ENCODE measurements around the gene CTXN1.

DNA sequence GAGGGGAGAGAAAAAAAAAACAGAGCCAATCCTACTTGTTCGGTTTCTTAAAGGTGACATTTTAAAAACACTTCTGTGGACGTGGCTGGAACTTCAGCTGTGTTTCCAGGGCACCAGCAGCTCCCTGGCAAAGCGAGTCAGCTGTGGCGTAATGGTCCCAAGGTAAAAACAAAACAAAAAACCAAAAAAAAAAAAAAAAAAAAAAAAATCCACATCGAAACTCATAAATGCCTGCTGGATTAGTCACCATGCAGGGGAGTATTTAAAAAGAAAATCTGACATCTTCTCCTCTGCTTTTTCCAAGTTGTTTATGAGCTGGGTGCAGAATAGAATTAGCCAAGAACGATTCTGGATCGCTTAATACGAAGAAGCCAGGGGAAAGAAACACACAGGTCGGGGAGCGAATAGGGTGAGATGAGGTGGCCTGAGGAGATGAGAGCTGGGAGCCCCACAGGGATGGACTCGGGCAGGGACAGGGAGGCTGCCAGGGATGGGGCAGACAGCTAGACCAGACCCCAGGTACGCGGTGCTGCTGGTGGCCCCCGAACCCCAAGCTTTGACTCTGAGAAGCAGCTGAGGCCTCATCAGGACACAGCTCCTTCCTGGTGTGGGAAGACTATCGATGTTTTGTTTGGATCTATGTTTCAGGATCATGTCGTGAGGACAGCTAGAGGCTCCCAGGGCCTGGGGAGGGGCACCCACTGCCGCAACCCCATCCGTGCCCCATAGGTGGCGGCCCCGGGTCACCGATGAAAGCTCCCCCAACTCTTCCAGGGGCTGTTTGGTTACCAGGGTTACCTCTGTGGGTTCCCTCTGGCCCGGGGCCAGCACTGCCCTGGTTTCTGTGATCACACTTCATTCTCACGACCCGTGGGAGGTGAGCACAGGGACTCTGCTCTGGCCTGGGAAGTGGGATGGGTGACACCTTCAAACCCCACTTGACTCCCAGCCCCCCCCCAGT, 3.1 kb upstream of the CTXN1 start:
- TF ChIP-seq, protein P1, sequence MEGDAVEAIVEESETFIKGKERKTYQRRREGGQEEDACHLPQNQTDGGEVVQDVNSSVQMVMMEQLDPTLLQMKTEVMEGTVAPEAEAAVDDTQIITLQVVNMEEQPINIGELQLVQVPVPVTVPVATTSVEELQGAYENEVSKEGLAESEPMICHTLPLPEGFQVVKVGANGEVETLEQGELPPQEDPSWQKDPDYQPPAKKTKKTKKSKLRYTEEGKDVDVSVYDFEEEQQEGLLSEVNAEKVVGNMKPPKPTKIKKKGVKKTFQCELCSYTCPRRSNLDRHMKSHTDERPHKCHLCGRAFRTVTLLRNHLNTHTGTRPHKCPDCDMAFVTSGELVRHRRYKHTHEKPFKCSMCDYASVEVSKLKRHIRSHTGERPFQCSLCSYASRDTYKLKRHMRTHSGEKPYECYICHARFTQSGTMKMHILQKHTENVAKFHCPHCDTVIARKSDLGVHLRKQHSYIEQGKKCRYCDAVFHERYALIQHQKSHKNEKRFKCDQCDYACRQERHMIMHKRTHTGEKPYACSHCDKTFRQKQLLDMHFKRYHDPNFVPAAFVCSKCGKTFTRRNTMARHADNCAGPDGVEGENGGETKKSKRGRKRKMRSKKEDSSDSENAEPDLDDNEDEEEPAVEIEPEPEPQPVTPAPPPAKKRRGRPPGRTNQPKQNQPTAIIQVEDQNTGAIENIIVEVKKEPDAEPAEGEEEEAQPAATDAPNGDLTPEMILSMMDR (IDR thresholded peaks at IDR 0.05), result peak; percentile 69
- no peak for TF ChIP-seq NRF1 (IDR thresholded peaks at IDR 0.05; ENCODE audit: low read depth, low read length)

All from SK-N-SH (cell line).